H9 (cell line): Measurements from ENCODE around the gene SYCE1. TPM values are rescaled to one million over a fixed set of nuclear protein-coding genes. Genes with fewer than 3 reads are reported as not detected.

Experiments used
- DNase-seq: peaks from one replicate; pipeline ENCODE4 v3.0.0-alpha.2; 2017
- H2AFZ ChIP-seq: one replicate; pipeline ENCODE4 v1.6.1; 2013; ENCODE audit warnings: mild to moderate bottlenecking, low read length, control low read depth, moderate library complexity
- H2AK5ac ChIP-seq: 2 replicates; pipeline ENCODE4 v1.6.1; 2013; ENCODE audit warnings: low read length, control low read depth, mixed read lengths; ENCODE audit not compliant: insufficient read length
- H2BK120ac ChIP-seq: one replicate; pipeline ENCODE4 v1.6.1; 2013; ENCODE audit warnings: low read depth, mild to moderate bottlenecking, low read length, control low read depth, inconsistent platforms; ENCODE audit not compliant: poor library complexity, severe bottlenecking
- H2BK12ac ChIP-seq: 2 replicates; pipeline ENCODE4 v1.6.1; 2013; ENCODE audit warnings: low read length, control low read depth, mixed read lengths, low read depth; ENCODE audit not compliant: insufficient read length
- H2BK15ac ChIP-seq: 2 replicates; pipeline ENCODE4 v1.6.1; 2013; ENCODE audit warnings: low read depth, low read length, control low read depth
- H2BK20ac ChIP-seq: one replicate; pipeline ENCODE4 v1.6.1; 2013; ENCODE audit warnings: low read depth, mild to moderate bottlenecking, low read length, control low read depth, inconsistent platforms; ENCODE audit not compliant: poor library complexity, severe bottlenecking
- H2BK5ac ChIP-seq: 2 replicates; pipeline ENCODE4 v1.6.1; 2013; ENCODE audit warnings: low read length, control low read depth, mixed read lengths; ENCODE audit not compliant: insufficient read length
- H3K14ac ChIP-seq: 2 replicates; pipeline ENCODE4 v1.6.1; 2013; ENCODE audit warnings: low read length, control low read depth; ENCODE audit not compliant: insufficient read depth
- H3K18ac ChIP-seq: 2 replicates; pipeline ENCODE4 v1.6.1; 2013; ENCODE audit warnings: low read depth, mild to moderate bottlenecking, mixed read lengths, low read length, control low read depth; ENCODE audit not compliant: insufficient read length
- H3K23ac ChIP-seq: 2 replicates; pipeline ENCODE4 v1.6.1; 2013; ENCODE audit warnings: low read length, control low read depth, mixed read lengths, low read depth; ENCODE audit not compliant: insufficient read length
- H3K23me2 ChIP-seq: 2 replicates; pipeline ENCODE4 v1.6.1; 2013; ENCODE audit warnings: low read depth, mild to moderate bottlenecking, mixed read lengths, low read length, control low read depth; ENCODE audit not compliant: insufficient read length, poor library complexity, severe bottlenecking
- H3K27ac ChIP-seq: 2 replicates; pipeline ENCODE4 v1.5.1; 2013; ENCODE audit warnings: low read length, control low read depth, mixed read lengths, low read depth; ENCODE audit not compliant: insufficient read length
- H3K27me3 ChIP-seq: 2 replicates; pipeline ENCODE4 v1.6.1; 2013; ENCODE audit warnings: low read length, control low read depth, inconsistent platforms; ENCODE audit not compliant: insufficient read depth
- H3K4ac ChIP-seq: 2 replicates; pipeline ENCODE4 v1.6.1; 2013; ENCODE audit warnings: low read depth, mild to moderate bottlenecking, control low read depth, inconsistent platforms, low read length, moderate library complexity
- H3K4me1 ChIP-seq: 2 replicates; pipeline ENCODE4 v1.6.1; 2013; ENCODE audit warnings: low read length, control low read depth, inconsistent platforms; ENCODE audit not compliant: insufficient read depth
- H3K4me2 ChIP-seq: 2 replicates; pipeline ENCODE4 v1.6.1; 2013; ENCODE audit warnings: low read length, control low read depth, mixed read lengths; ENCODE audit not compliant: insufficient read length, insufficient read depth
- H3K56ac ChIP-seq: 2 replicates; pipeline ENCODE4 v1.6.1; 2013; ENCODE audit warnings: low read depth, mild to moderate bottlenecking, mixed read lengths, low read length, control low read depth; ENCODE audit not compliant: insufficient read length
- H3K79me1 ChIP-seq: 2 replicates; pipeline ENCODE4 v1.6.1; 2013; ENCODE audit warnings: low read depth, mild to moderate bottlenecking, moderate library complexity, low read length, control low read depth, inconsistent platforms; ENCODE audit not compliant: insufficient read depth, poor library complexity, severe bottlenecking
- H3K79me2 ChIP-seq: 2 replicates; pipeline ENCODE4 v1.6.1; 2013; ENCODE audit warnings: low read length, control low read depth, inconsistent platforms; ENCODE audit not compliant: insufficient read depth
- H3K9ac ChIP-seq: 2 replicates; pipeline ENCODE4 v1.6.1; 2013; ENCODE audit warnings: low read length, control low read depth, mixed read lengths; ENCODE audit not compliant: insufficient read length; ENCODE audit errors: extremely low read depth
- H3K9me3 ChIP-seq: one replicate; pipeline ENCODE4 v1.6.1; 2013; ENCODE audit warnings: low read depth, low read length, inconsistent platforms; ENCODE audit not compliant: control insufficient read depth
- H3T11ph ChIP-seq: one replicate; pipeline ENCODE4 v1.6.1; 2013; ENCODE audit warnings: mild to moderate bottlenecking, low read length, control low read depth, inconsistent platforms
- H4K20me1 ChIP-seq: one replicate; pipeline ENCODE4 v1.6.1; 2013; ENCODE audit not compliant: control insufficient read depth, insufficient read length, insufficient read depth
- H4K5ac ChIP-seq: 2 replicates; pipeline ENCODE4 v1.6.1; 2013; ENCODE audit warnings: low read depth, mild to moderate bottlenecking, mixed read lengths, low read length, control low read depth; ENCODE audit not compliant: insufficient read length
- H4K8ac ChIP-seq: replicated peaks from 2 replicates; pipeline ENCODE4 v1.6.1; 2013; ENCODE audit warnings: low read length, control low read depth, mixed read lengths, low read depth; ENCODE audit not compliant: insufficient read length
- H4K91ac ChIP-seq: 2 replicates; pipeline ENCODE4 v1.6.1; 2013; ENCODE audit warnings: low read depth, mild to moderate bottlenecking, moderate library complexity, mixed read lengths, low read length, control low read depth; ENCODE audit not compliant: insufficient read length
- H3K27ac Mint-ChIP-seq, 3 experiments: 2 replicates in 2 of 3; 3 replicates in 1 of 3; pipeline ENCODE4 v1.8.0; 2020 to 2021; ENCODE audit warnings: mixed read lengths in 3 of 3, mild to moderate bottlenecking in 1 of 3, moderate library complexity in 1 of 3
- H3K27me3 Mint-ChIP-seq: 2 replicates; pipeline ENCODE4 v1.8.0; 2021; ENCODE audit warnings: low read depth, mild to moderate bottlenecking, moderate library complexity, mixed read lengths
- H3K36me3 Mint-ChIP-seq, 3 experiments: 2 replicates in 2 of 3; 3 replicates in 1 of 3; pipeline ENCODE4 v1.8.0; 2020 to 2021; ENCODE audit warnings: low read depth in 3 of 3, mixed read lengths in 3 of 3; ENCODE audit not compliant: insufficient read depth in 1 of 3
- H3K4me1 Mint-ChIP-seq, 2 experiments: 2 replicates each; pipeline ENCODE4 v1.8.0; 2020; ENCODE audit warnings: mixed read lengths in 2 of 2
- H3K4me3 Mint-ChIP-seq, 2 experiments: 2 replicates in 1 of 2; 3 replicates in 1 of 2; pipeline ENCODE4 v1.8.0; 2020 to 2021; ENCODE audit warnings: mild to moderate bottlenecking in 2 of 2, mixed read lengths in 2 of 2, moderate library complexity in 1 of 2
- H3K9me3 Mint-ChIP-seq, 2 experiments: 2 replicates in 1 of 2; 3 replicates in 1 of 2; pipeline ENCODE4 v1.8.0; 2020; ENCODE audit warnings: mild to moderate bottlenecking in 2 of 2, mixed read lengths in 2 of 2, moderate library complexity in 1 of 2
- WGBS: extraction: QIAGEN DNeasy Blood & Tissue Kit; methylation state at CpG from one replicate; pipeline ENCODE4 v1.1.7; 2013; ENCODE audit warnings: missing lambda C conversion rate, low lambda C conversion rate, mixed read lengths; ENCODE audit not compliant: insufficient read length; ENCODE audit errors: extremely low coverage; 5-methylcytosine and 5-hydroxymethylcytosine counted together
- total RNA-seq: library from RNA; stranded (reverse); gene quantifications from 2 replicates; pipeline ENCODE4 v1.2.1, GENCODE V29; 2021
- TF ChIP-seq, protein P1 (sequence below): fragments of 200-600 bp; sonication (generic); conservative IDR thresholded peaks from 3 replicates; pipeline ENCODE4 v1.8.0; 2021; ENCODE audit warnings: antibody characterized with exemption, mild to moderate bottlenecking

SYCE1 gene
- total RNA-seq, 1 experiment from 2014 or later, result not detected

DNA sequence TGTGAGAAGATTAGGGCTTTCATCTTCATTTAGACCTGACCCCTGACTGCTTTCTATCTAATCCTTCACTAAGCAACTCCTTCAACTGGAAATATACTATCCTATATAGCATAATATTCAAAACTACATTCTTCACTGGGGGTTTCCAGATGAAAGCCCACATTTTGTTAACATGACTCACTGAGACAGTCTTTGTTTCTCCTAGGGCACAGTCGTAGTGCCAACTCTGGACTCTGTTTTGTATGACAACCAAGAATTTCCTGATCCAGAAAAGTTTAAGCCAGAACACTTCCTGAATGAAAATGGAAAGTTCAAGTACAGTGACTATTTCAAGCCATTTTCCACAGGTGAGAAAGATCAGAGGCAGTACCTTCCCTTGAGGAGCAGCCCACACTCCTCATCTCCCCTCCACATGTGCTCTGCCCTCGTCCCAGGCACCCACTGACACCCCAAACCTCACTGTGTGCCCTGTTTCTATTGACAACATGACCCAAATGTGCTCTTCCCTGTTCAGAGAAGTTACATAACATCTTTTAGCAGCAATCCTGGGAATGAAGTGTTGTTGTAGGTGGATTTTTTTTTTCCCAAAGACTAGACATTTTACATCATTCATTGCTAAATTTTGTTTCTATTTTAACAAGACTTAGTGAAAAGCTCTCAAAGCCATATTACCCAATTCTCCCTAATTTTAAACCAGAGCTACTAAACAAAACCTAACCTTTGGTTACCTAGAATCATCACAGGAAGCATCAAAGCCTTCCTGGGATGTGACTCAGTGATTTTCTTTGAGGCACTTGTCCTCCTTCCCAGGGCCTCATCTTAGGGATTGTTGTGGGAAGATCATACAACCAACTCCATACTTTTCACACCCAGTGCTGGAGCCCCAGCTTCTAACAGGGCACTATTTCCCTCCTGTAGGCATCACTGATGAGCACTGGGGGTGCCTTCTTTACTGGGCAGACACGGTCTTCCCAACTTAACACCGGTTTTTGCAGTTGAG lies 27.5 kb downstream of the SYCE1 start:
- Mint-ChIP-seq H3K27ac (no peak overlapping the region), H3K27me3 (no peaks in the 10 kb centered on the region; the same call in 1 of the 2 replicates), H3K4me3 (no peak overlapping the region), H3K4me1 (no peaks in the 10 kb centered on the region), H3K36me3 (peaks cover 0 to 26% (median 25%) of the 10 kb centered on the region in 3 experiments), H3K9me3 (peaks cover 88 to 94% of the 10 kb centered on the region in 2 experiments)
- Histone ChIP-seq H4K20me1 (no peaks in the 10 kb centered on the region), H3T11ph (no peak overlapping the region), H3K27me3 (no peaks in the 10 kb centered on the region), H3K9ac (no peak overlapping the region), H3K79me2 (no peaks in the 10 kb centered on the region), H2AFZ (no peak overlapping the region), H3K4me1 (no peaks in the 10 kb centered on the region), H3K18ac (no peak overlapping the region), H3K4me2 (no peak overlapping the region), H4K91ac (no peak overlapping the region), H4K8ac (no peak overlapping the region), H4K5ac (no peak overlapping the region), H2BK12ac (no peak overlapping the region), H2BK120ac (no peak overlapping the region), H2BK20ac (no peak overlapping the region), H3K9me3 (peaks cover 76% of the 10 kb centered on the region), H2BK15ac (no peak overlapping the region), H2AK5ac (no peak overlapping the region), H3K23ac (no peak overlapping the region), H3K56ac (no peak overlapping the region), H2BK5ac (no peak overlapping the region), H3K79me1 (no peaks in the 10 kb centered on the region), H3K14ac (no peak overlapping the region), H3K23me2 (no peaks in the 10 kb centered on the region), H3K27ac (no peak overlapping the region), H3K4ac (no peak overlapping the region)
- DNase-seq, result no peak
- WGBS, result no CpG with 5 or more reads among the region's 4 CpGs
- TF ChIP-seq, protein P1, sequence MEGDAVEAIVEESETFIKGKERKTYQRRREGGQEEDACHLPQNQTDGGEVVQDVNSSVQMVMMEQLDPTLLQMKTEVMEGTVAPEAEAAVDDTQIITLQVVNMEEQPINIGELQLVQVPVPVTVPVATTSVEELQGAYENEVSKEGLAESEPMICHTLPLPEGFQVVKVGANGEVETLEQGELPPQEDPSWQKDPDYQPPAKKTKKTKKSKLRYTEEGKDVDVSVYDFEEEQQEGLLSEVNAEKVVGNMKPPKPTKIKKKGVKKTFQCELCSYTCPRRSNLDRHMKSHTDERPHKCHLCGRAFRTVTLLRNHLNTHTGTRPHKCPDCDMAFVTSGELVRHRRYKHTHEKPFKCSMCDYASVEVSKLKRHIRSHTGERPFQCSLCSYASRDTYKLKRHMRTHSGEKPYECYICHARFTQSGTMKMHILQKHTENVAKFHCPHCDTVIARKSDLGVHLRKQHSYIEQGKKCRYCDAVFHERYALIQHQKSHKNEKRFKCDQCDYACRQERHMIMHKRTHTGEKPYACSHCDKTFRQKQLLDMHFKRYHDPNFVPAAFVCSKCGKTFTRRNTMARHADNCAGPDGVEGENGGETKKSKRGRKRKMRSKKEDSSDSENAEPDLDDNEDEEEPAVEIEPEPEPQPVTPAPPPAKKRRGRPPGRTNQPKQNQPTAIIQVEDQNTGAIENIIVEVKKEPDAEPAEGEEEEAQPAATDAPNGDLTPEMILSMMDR, result no peak
